Embryonic facial prominence (tissue), 1 donor: ENCODE data around the gene MSANTD4.
"Not testable (repeated sequence)": the region's sequence is repeated elsewhere in the genome, so short reads cannot be mapped to it uniquely, and the experiment has no call there.

Experiments
- DNase-seq: peaks from one replicate; pipeline ENCODE4 v3.0.0-alpha.2; 2016; ENCODE audit errors: extremely low spot score

The MSANTD4 gene

GRCh38 chr11:106021967-106022794 lies at the start of gene MSANTD4:
MSANTD4 (minus strand) TSS chr11:106022240; CDS start chr11:106010917, 11,323 bp downstream.
- peak; percentile 95 for DNase-seq

DNA sequence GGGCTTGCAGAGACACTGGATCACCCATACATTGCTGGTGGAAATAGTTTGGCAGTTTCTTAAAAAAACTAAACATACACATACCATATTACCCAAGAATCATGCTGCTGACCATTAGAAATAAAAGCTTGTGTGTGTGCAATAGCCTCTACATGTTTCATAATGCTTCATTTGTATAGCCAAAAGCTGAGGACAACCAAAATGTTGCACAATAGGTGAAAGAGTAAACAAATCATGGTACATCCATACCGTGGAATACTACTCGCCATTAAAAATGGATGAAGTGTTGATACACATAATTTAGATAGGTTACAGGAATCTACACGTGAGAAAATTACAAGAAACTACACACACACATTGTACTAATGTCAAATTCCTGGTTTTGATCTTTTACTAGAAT lies 48.6 kb upstream of the MSANTD4 start:
- no peak for DNase-seq

DNA sequence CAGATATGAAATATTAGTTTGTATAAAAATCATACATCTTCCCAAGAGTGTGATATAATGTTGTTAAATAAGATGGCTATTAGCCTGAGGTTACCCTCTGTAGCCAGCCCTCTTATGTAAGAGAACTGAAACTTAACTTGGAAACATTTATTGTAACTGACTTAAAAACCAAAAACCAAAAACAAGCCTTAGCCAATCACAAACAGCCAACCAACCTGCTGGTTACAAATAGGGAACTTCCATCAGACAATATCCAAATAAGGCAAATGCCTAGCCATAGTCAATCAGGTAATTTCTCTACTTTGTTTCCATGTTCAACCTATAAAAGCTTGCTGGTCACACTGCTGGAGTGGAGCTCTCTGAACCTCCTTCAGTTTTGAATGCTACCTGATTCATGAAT lies 41.0 kb upstream of the MSANTD4 start:
- DNase-seq, result no peak

- no peak for DNase-seq
These were observed 40.2 kb upstream of the MSANTD4 start for GRCh38 chr11:106061954-106062949.

DNA sequence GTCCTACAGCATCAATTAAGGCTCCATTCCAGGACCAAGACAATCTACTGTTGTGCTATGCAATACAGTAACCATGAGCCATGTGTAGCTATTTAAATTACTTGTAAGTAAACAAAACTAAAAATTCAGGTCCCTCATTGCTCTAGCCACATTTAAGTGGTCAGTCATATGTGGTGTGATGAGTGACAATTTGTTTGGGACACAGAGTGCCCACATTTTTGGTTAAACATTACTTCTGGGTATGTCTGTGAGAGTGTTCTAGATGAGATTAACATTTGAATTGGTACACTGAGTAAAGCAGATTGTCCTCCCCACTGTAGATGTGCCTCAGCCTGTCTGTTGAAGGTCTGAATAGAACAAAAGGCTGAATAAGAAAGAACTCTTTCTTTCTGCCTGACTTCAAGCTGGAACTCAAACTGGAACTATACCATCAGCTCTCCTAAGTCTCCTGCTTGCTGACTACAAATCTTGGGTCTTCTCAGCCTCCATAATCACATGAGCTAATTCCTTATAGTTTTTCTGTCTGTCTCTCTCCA lies 39.3 kb upstream of the MSANTD4 start:
- DNase-seq, result no peak

- DNase-seq, result no peak
These were observed 37.6 kb upstream of the MSANTD4 start for GRCh38 chr11:106059617-106060016.

GRCh38 chr11:106058377-106058776 lies 36.3 kb upstream of the MSANTD4 start:
- not testable (repeated sequence) for DNase-seq

DNA sequence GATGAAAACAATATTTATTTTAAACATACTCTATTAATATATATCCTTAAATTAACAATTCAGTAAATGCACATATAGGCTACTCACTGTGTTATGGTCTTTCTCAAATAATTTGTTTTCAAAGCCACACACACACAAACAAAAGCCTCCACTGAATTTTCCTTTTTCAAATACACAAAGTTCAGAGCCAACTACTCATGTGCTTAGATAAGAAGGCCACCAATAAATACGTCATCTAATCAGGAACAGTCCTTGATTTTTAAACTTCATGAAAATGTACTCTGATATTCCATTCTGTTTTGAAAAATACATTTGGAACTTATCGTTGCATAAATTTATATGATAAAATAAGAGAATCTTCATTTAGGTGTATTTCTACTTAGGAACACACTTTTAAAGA lies 29.1 kb upstream of the MSANTD4 start:
- no peak for DNase-seq

DNA sequence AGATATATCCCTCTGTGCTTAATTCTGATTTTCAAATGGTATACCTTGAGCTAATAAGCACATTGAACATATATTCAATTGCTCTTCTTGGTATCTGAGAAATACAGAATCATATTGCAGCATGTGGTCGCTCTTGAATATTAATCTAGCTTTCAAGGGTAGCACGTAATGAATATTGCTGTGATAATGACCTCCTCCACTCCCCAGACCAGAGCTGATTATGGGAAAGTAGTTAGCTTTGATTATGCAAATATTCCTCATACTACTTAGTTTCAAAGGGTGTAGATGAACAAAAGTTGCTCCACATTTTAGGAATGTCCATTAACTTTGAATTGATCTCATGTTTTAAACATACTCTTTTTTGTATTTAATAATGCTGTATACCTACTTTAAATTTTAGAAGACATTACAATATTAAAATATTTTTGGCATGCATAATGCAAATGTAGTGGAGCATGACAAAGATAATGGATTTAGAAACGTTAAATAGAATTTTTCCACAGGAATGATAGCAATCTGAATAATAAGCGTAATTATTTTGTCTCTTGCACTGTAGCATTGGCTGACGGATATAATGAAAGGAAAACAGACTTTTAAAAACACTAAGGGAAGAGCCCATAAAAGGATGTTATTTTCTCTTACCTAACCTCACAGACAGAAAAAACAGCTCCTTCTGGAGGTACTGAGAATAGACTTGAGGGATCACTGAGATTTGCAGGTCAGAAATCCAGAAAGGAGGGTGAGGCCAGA lies 27.9 kb upstream of the MSANTD4 start:
- DNase-seq, result no peak

DNA sequence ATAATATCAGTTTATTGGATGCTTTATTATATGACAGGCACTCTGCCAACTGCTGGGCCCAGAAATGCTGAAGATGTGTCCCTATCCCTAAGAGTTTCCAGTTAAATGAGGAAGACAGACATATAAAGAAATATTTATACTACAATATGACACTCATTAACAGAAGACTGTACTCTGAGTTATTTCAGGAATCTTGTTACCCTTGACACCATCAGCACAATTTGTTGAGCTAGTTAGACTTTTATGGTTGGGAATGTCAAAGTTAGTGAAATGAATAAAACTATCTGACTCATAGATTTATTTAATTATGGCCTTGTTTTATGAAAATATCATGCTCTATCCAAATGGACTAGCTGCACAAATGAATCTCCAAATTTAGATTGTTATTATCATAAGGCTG lies 25.6 kb upstream of the MSANTD4 start:
- DNase-seq, result no peak

DNA sequence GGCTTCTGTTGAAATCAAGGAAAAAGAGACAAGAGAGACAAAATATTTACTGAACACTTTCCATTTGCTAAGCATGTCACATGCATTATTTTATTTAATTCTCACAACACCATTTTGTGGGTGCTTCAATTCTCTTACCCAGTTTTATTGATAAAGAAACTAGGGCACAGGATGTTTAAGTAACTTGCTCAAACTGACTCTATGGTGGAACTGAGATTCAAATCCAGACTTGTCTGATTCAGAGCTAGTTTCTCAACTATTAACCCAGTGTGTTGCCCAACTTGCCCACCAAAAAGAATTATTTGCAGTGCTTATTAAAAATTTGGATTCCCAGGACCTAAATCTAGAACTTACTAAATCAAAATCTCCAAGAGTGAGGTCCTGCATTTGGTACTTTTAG lies 21.5 kb upstream of the MSANTD4 start:
- no peak for DNase-seq

DNA sequence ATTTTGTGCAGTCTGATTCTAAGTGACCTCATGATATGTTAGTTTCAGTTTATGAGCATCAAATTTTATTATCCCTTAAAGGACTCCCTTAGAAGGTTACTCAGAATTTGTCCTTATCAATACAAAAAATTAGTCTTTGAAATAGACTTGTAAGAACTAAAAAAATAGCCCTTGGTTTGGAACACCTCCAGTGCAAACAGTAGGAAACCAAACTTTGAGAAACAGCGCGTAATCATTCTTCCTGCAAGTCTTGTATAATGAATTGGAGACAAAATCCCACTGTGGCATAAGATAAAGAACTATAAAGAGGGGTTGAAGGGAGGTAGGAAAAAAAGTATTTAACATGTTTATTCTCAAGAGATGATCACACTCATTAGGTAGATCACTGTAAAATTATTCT lies 10.8 kb upstream of the MSANTD4 start:
- no peak for DNase-seq

GRCh38 chr11:106031936-106032335 lies 9.9 kb upstream of the MSANTD4 start:
- no peak for DNase-seq

GRCh38 chr11:106031202-106031810 lies 9.3 kb upstream of the MSANTD4 start:
- no peak for DNase-seq

- DNase-seq, result no peak
These were observed 8.6 kb upstream of the MSANTD4 start for GRCh38 chr11:106030609-106031008.

DNA sequence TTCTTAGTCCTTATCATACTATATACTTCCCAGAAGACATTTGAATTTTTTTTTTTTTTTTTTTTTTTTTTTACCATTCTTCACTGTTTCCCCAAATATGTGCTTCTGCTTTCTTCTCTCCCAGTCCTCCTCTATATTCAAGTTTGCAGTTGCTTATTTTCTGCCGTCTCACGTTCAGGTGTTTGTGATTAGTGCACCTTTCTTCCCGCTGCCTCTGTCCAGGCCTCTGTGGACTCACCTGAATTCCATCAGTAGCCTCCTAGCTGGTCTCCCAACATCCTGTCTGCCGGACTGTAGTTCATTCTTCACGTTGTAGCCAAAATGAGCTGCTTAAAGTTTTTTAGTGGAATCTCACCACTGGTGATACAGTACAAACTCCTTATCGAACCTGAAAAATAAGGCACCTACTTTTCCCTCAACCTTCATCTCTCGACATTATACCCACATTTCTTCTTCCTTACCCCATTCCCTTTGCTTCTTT lies 795 bp upstream of the MSANTD4 start:
- no peak for DNase-seq

DNA sequence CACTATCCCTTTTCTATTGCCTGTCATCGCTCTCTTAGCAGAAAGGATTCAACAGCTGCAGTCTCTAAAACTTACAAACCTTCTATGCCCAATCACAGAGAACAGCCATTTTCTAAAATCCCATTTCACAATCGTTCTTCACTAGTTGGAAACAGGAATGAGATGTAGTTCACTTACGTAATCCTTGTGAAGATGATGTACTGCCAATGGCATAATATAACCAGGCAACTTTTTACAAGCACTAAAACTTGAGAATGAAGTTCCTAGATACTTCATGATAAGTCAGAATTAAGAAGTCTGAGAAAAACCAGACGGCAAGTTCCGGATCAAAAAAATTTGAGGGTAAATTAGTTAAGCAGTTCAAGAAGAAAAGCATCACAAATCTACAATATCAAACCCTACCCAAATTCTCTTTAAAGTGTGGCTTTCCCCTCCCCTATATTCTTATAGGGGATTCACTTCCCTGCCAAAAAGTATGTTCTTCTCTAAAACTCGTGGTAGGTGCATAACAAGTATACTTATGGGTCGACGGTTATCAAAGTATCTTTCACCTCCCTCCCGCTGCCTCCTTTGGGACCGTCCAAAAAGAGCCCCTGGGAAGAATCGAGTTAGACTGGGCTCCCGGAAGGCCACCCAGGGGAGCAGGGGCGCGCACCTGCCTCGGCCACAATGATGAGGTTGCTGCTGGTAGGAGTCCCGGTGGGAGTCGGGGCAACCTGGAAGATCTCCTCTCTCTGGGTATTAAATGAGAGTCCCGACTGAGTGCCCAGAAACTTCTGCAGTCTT lies 666 bp downstream of the MSANTD4 start:
- DNase-seq, result no peak

- no peak for DNase-seq
These were observed 4.9 kb downstream of the MSANTD4 start for GRCh38 chr11:106017093-106017492.

DNA sequence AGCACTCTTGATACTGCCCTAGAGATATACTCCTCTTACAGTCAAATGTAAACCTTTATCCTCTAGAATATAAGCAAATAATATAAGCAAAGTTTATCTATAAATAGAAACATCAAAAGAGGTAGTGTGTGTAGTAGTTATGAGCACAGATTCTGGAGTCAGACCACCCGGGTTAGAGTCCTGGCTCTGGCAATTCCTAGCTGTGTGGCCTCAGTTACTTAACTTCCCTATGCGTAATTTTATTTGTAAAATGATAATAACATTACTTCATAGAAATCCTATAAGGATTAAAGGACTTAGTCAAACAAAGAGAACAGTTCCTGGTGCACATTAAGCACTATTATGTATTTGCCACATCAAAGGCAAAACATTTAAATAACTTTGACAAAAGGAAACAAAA lies 7.0 kb downstream of the MSANTD4 start:
- no peak for DNase-seq

- DNase-seq, result no peak
These were observed 7.4 kb downstream of the MSANTD4 start for GRCh38 chr11:106014620-106015019.
